Pons (tissue), 1 donor: ENCODE data around the gene NME4.
A peak's percentile ranks its signal among the peaks of the same experiment; 100 is the strongest.
"Not testable (repeated sequence)": the region's sequence is repeated elsewhere in the genome, so short reads cannot be mapped to it uniquely, and the experiment has no call there.

ENCODE experiments used
- DNase-seq: peaks from one replicate; pipeline ENCODE4 v3.0.0-alpha.2; 2016; ENCODE audit warnings: low spot score

Gene NME4

DNA sequence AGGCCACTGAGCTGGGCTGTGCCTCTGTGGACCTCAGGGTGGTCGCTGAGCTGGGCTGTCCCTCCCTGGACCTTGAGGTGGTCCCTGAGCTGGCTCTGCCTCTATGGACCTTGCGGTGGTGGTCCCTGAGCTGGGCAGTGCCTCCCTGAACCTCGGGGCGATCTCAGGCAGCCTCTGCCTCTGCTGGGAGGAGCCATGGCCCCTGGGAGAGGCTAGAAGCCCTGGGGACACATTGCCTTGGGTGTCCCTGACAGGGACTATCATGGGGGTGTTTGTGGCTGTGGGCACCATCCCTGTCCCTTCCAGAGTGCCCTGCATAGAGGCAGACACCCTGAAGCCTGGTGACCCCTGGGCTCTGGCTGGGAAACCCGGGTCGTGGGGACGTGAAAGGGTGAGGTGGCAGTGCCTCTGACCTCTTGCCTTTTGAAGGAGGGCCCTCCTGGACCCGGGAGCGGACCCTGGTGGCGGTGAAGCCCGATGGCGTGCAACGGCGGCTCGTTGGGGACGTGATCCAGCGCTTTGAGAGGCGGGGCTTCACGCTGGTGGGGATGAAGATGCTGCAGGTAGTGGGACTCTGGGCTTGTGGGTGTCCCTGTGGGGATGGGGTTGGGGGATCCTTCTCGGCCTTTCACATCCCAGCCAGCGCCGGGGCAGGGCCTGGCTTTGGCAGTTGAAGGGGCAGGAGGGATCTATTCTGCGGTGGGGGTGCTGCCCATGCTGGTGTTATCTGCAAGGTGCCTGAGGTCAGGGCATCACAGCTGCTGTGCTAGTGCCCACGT lies 1.8 kb downstream of the NME4 start:
- DNase-seq, result no peak

DNA sequence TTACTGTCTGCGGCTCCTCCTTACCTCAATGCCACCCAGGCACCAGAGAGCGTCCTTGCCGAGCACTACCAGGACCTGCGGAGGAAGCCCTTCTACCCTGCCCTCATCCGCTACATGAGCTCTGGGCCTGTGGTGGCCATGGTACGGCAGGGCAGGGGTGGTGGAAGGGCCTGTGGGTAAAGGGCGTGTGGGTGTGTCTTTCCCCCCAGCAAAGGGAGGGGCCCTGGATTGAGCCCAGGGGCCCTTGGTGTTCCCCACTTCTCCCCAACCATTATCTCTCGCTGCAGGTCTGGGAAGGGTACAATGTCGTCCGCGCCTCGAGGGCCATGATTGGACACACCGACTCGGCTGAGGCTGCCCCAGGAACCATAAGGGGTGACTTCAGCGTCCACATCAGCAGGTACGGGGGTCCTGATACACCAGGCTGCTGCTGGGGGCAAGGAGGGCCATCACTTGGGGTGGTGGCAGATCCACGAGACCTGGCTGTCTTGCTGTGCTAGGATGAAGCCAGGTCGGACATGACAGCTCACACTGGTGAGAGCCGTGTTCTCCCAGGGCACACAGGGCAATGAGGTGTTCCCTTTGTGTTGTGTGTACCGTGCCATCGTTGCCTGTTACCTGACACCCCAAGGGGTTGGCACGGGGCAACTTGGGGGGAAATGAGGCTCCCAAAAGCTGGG lies 2.5 kb downstream of the NME4 start:
- DNase-seq, result no peak

DNA sequence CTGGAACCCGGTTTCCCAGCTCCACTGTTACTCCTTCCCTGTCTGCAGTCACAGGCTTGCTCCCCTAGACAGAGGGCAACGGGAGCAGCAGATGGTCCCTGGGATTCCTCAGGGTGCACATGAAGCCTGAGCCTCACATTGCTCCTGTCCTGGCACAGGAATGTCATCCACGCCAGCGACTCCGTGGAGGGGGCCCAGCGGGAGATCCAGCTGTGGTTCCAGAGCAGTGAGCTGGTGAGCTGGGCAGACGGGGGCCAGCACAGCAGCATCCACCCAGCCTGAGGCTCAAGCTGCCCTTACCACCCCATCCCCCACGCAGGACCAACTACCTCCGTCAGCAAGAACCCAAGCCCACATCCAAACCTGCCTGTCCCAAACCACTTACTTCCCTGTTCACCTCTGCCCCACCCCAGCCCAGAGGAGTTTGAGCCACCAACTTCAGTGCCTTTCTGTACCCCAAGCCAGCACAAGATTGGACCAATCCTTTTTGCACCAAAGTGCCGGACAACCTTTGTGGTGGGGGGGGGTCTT lies 3.1 kb downstream of the NME4 start:
- no peak for DNase-seq

DNA sequence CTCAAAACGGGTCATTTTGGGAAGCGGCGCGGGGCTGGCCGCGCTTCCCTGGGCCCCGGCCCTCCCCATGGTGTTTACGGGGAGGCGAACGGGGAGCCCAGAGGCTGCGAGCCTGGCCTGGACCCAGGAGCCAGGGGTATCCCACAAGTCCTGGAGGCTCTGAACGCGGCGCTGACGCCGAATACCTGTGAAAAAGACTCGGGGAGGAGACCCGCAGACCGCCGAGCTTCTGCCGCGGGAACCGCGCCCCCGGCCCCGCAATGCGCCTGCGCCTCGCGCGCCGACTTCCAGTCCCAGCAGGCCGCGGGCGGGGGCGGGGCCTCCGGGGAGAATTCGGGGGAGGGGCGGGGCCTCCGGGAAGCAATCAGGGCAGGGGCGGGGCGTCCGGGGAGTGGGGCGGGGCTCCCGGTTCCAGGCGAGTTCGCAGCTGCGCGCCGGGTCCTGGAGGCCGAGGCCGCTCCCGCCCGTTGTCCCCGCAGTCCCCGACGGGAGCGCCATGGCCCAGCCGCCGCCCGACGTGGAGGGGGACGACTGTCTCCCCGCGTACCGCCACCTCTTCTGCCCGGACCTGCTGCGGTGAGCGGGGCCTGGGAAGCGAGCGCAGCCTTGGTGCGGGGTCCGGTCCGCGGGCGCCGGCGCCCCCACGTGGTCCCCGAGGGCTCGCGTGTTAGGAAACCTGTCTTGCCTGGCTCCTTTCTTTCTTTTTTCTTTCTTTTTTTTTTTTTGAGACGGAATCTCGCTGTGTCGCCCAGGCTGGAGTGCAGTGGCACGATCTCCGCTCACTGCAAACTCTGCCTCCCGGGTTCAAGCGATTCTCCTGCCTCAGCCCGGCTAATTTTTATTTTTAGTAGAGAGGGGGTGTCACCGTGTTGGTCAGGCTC lies 4.7 kb downstream of the NME4 start, which contains the start of gene DECR2:
Gene DECR2 (plus strand): TSS at position 418 of the 881 bp plus-strand sequence. CDS start 79 bp downstream, at position 497.
- DNase-seq, result peak; percentile 82

DNA sequence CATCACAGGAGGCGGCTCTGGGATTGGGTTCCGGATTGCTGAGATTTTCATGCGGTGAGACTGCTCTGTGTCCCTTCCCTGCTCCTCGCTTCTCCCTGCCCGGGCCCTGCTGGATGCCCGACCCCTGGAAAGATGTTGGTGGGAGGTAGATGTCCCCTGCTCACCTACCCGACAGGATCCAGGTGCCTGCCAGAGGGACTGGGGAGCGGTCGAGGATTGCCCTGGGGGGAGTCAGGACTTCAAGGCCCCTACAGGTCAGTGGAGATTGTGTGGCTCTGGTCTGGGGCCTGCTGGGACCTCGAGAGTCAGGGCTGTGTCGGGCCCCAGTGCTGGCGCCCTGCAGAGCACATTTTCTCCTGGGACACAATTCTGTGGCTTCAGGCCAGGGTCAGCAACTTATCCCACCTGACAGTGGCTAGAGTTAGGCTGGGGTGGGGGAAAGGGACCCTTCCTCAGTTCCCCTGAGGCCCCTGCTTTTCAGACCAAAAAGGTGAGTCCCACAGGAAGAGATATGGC lies 8.0 kb downstream of the NME4 start:
- DNase-seq, result no peak

DNA sequence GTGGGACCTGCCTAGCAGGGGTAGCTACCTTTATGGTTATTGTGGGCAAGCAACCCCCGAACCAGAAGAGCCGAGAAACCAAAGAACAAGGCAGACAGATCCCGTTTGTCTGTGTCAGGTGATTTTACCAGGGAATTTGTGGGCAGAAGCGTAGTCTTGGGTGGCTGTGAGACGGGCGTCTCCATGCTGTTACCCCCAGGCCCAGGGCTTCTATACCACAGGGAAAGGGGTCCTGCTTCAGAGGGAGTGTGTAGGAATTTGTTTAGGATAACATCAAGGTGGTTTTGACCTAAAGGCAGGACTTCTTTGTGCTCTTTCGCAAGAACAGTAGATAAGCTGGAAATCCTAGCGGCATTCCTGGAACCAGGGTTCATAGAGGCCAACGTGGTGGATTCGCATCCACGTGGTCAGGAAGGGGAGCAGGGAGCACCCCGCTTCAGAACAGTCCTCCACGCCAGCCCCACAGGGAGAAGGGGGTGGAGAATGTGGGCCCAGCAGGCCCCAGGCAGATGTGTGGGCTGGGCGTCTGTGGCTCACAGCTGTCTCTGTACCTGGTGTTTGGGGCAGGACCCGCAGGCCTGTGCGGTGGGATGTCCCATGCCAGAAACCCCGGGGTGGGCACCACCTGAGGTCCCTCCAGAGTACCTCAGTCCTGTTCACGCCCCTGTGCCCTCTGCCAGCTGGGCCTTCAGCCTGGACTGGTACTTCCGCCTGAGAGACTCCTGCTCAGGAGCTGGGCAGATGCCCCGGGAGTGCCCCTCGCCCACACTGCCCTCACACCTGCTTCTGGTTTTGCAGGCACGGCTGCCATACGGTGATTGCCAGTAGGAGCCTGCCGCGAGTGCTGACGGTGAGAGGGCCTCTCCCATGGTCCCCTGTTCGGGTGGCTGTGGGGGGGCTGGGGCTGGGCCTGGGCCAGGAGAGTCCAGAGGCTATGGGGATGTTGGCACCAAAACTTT lies 8.8 kb downstream of the NME4 start:
- DNase-seq, result no peak

DNA sequence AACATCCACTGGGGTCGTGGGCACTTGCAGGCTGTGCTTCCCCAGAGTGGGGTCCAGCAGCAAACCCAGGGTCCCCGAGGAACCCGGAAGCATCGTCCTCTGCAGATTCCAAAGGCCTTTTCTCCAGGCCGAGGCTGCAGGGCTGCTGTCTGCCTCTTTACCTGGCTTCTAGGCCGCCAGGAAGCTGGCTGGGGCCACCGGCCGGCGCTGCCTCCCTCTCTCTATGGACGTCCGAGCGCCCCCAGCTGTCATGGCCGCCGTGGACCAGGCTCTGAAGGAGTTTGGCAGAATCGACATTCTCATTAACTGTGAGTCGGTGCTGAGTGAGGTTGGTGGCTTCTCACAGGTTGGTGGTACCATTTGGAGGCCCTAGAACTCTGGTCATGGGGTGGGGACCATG lies 10.3 kb downstream of the NME4 start:
- no peak for DNase-seq

DNA sequence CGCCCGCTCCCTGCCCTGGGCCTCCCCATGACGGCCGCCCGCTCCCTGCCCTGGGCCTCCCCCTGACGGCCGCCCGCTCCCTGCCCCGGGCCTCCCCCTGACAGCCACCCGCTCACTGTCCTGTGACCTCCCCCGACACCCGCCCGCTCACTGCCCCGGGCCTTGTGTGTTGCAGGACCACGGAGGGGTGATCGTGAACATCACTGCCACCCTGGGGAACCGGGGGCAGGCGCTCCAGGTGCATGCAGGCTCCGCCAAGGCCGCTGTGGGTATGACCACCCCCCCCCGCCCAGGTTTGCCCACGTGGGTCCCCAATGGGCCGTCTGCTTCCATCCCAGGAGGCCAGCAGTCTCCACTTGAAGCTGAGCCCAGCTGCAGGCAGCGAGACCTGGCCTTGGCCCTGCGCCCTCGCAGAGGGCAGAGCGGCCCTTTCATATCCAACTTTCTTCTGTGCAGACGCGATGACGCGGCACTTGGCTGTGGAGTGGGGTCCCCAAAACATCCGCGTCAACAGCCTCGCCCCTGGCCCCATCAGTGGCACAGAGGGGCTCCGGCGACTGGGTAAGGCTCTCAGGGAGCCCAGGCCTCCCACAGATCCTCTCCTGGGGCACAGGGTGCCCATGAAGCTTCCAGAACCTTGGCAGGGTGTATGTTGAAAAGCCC lies 13.6 kb downstream of the NME4 start:
- DNase-seq, result no peak

DNA sequence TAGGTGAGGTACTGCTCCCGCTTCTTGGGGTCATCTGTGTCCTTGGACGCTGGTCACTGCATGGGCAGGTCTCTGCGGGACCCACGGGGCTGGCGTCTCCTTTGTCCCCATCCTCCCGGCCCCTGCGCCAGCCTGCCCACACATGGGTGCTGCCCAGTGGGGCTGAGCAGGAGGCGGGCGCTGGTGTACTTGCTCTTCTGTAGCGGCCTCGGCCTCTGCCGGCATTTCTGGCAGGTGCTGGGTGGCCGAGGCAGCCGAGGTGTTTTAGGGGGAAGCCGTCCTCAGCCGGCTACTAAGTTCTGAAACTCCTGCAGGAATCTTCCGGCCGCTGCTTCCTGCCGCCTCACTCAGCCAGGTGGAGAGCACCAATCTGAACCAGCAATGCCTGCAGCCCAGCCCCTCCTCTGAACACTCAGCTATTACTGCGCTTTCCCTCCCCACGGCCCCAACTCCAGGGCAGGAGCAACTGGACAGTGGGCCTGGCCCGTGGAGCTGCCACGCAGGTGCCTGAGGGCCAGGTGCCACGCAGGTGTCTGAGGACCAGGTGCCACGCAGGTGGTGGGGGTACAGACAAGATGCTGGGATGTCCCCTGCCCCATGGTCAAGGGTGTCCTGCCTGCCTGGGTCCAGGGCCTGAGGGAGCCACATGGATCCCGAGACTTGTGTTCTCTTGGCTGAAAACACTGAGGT lies 14.7 kb downstream of the NME4 start:
- DNase-seq, result no peak

DNA sequence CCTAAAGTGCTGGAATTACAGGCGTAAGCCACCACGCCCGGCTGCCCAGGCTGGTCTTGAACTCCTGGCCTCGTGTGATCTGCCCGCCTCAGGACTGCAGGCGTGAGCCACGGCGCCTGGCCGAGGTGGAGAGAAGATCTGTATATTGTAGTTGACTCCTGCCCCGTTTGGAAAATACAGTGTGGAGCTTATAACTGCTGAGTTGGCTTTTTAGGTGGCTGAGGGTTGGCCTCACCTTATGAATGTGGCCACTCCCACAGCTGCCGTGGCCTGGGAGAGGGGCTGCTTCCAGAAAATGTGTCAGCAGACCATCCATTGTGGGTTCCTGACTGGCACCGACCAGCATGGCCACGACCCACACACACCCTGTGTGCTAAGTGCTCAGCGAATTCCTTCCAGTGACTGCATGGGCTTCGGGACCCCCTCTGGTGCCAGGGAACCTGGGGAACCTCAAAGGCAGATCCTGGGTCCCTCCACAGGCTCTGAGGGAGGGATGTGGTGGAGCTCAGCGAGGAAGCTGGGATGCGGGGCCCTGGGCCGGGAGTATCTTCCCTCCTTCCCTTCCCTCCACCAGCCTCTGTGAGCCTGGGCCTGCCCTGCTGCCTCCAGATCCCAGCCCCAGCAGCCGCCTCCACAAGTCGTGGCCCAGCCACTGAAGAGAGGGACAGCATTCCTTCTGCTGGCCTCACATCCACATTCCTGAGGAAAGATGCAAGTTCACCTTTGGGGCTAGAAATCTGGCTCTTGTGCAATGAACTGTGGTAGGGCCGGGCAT lies 17.6 kb downstream of the NME4 start:
- DNase-seq, result no peak

DNA sequence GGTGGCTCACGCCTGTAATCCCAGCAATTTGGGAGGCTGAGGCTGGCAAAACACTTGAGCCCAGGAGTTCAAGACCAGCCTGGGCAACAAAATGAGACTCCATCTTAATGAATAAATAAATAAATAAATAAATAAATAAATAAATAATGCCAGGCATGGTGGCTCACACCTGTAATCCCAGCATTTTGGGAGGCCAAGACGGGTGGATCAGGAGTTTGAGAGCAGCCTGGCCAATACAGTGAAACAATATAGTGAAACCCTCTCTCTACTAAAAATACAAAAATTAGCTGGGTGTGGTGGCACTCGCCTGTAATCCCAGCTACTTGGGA lies 18.1 kb downstream of the NME4 start:
- not testable (repeated sequence) for DNase-seq

DNA sequence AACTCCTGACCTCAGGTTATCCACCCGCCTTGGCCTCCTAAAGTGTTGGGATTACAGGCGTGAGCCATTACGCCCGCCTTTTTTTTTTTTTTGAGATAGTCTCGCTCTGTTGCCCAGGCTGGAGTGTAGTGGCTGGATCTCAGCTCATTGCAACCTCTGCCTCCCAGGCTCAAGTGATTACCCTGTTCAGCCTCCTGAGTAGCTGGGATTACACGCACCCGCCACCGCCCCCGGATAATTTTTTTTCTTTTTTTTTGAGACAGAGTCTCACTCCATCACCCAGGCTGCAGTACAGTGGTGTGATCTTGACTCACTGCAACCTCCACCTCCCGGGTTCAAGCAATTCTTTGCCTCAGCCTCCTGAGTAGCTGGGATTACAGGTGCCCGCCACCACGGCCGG lies 25.2 kb downstream of the NME4 start:
- not testable (repeated sequence) for DNase-seq

DNA sequence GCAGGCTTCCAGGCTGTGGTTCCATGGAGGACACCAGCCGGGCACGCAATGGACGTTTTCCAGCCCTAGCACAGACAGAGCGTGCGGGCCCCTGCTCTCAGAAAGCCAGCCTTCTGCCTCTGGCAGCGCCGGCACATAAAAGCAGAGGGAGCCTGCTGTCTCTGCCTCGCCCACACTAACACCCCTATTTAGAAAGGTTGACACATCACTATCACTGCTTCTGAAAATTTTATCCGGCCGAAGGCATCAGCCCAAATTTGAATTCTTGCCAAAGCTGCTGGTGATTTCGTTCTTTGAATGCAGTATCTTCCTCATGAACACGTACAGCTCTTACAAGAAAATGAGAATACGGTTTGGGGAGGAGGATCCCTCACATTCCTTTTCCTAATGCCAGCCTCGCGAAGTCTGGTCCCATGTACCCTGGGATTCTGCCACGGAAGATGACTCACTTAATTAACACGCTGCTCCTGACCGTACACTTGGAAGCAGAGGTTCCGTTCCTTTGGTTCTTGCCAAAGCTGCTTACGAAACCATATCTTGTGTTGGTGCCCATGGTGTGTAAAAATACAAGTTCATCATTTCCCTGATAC lies 27.1 kb downstream of the NME4 start:
- DNase-seq, result peak; percentile 63

DNA sequence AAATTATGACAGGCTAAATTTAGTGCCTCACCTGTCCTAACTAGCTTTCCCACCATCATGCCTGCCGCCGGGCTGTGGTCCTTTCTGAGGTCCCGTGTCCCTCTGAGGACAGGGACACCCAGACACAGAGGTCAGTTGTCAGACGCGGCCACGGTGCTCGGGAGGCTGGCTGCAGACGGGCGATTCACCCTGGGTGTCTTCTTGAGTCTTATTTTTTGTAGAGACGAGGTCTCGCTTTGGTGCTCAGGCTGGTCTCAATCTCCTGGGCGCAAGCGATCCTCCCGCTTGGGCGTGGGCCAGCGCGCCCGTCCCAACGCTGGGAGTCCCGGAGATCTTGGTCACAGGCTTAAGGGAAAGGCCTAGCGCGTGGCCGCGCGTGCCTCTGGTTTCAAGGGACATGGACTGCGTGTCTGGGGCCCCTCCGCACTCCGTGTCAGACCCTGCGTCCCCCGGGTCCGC lies 27.7 kb downstream of the NME4 start:
- peak; percentile 47 for DNase-seq

DNA sequence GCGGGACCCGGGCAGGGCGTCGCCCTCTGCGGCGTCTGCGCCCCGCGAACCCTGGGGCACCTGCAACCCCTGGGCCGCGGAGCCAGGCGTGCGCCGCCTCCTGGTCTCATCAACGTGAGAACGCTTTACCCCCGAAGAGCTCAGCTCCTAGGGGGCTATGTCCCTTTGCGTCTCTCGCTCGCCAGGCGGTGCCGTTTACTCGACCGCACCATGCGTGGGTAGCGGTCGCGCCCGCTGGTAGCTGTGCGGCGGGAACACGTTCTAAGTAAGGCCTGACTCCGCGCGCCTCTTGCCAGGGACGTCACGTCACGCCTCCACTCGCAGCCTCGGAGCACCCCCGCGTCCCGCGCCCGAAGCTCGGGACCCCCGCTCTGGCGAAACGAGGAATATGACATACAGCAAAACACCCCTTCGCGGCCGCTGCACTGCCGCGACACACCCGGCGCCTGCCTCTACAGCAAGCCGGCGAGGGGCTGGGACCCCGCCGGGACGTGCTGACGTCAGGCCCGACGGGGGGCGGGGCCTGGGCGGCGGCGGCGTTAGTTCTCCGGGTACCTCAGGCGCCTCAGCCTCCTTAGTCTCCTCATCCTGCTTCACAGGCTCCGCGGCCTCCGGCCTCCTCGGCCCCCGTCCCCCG lies 28.2 kb downstream of the NME4 start, which contains the start of gene RAB11FIP3:
Gene RAB11FIP3 (plus strand): TSS at position 568 of the 637 bp plus-strand sequence. CDS start 358 bp downstream, outside the sequence.
- peak; percentile 73 for DNase-seq

DNA sequence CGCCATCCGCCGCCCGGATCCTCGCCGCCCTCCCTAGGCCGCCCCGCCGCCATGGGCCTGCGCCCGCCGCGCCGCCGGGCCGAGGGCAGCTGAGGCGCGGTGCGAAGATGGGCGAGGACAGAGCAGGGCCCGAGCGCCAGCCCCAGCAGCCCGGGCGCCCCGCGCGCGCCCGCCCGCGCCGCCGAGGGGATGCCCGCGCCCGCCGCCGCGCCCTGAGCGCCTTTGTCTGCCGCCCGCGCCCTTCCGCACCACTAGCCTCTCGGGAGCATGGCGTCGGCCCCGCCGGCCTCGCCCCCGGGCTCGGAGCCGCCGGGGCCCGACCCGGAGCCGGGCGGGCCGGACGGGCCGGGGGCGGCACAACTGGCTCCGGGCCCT lies 28.7 kb downstream of the NME4 start:
- DNase-seq, result no peak

DNA sequence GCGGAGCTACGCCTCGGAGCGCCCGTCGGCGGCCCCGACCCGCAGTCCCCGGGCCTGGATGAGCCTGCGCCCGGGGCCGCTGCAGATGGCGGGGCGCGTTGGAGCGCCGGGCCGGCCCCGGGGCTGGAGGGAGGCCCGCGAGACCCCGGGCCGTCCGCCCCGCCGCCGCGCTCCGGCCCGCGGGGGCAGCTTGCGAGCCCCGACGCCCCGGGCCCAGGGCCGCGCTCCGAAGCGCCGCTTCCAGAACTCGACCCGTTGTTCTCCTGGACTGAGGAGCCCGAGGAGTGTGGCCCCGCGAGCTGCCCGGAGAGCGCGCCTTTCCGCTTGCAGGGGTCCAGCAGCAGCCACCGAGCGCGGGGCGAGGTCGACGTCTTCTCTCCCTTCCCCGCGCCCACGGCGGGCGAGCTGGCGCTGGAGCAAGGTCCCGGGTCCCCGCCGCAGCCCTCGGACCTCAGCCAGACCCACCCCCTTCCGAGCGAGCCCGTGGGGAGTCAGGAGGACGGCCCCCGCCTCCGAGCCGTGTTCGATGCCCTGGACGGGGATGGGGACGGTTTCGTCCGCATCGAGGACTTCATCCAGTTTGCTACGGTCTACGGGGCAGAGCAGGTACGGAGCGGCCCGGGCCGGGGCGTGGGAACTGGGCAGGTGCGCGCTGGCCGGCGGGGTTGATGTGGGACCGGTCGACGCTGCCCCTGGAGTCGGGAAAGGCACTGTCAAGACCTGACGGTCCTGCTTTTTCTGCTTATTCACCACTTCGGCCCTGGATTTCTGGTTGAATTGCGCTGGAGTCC lies 29.3 kb downstream of the NME4 start:
- DNase-seq, result no peak
